Left lung (tissue), 14 donors: ENCODE measurements around the gene DDX60. TPM values are rescaled to one million over a fixed set of nuclear protein-coding genes. Genes with fewer than 3 reads are reported as not detected.

Experiments
- ATAC-seq: fragments of 200-7000 bp; cut with Tn5 transposase; one replicate; pipeline ENCODE4 v1.9.1; 2020; ENCODE audit warnings: moderate library complexity
- DNase-seq, 4 donors: peaks; one replicate each; pipeline ENCODE4 v3.0.0-alpha.2; 2013 to 2020
- H3K27ac ChIP-seq, 2 donors: fragments of 200-600 bp; sonication (generic) in 1 of 2; one replicate each; pipeline versions ENCODE4 v1.5.0 to v1.8.0; 2020 to 2021
- H3K27me3 ChIP-seq, 2 donors: fragments of 200-600 bp; sonication (generic) in 1 of 2; one replicate each; pipeline versions ENCODE4 v1.5.0 to v1.8.0; 2020 to 2021
- H3K36me3 ChIP-seq, 2 donors: fragments of 200-600 bp; sonication (generic) in 1 of 2; one replicate each; pipeline versions ENCODE4 v1.5.0 to v1.8.0; 2020 to 2021
- H3K4me1 ChIP-seq, 2 donors: fragments of 200-600 bp; one replicate each; pipeline ENCODE4 v1.8.0; 2021
- H3K4me3 ChIP-seq, 2 donors: fragments of 200-600 bp; sonication (generic) in 1 of 2; one replicate each; pipeline versions ENCODE4 v1.5.0 to v1.8.0; 2020 to 2021; ENCODE audit warnings: mild to moderate bottlenecking in 1 of 2
- H3K9me3 ChIP-seq, 2 donors: fragments of 200-600 bp; sonication (generic) in 1 of 2; one replicate each; pipeline versions ENCODE4 v1.5.0 to v1.8.0; 2020 to 2021
- CTCF ChIP-seq, 2 donors: fragments of 200-600 bp; sonication (generic) in 1 of 2; IDR thresholded peaks; one replicate each; pipeline versions ENCODE4 v1.5.0 to v1.8.0; 2021; ENCODE audit warnings: antibody characterized with exemption in 2 of 2
- intact Hi-C, 2 donors: fragments of 100-400 bp; cut with DNase I; formaldehyde crosslinking; loops; one replicate each; pipeline versions ENCODE4 v1.11.2 to v1.14.2; 2022
- long read RNA-seq, 12 donors: library from polyadenylated mRNA in 2 of 12; unstranded in 2 of 12; transcript quantifications; one replicate each; pipeline ENCODE4 v2.0.0 and lab custom pipeline, GENCODE V29; 2019 to 2026
- polyA plus RNA-seq, 6 donors: library from polyadenylated mRNA; unstranded; fragments of 120-200 nt; gene quantifications; one replicate each; pipeline ENCODE4 v1.2.1, GENCODE V29; 2013; ENCODE audit not compliant: insufficient read length in 6 of 6
- total RNA-seq, 2 donors: library from RNA; stranded (reverse); fragmentation: NEBNext Ultra II Directional; extraction: Animal tissue kit (Norgen Biotek cat#: 25700); gene quantifications; one replicate each; pipeline ENCODE4 v1.2.1, GENCODE V29; 2021
- donor health status: DM: no; HTN: yes; CAD: no.
- donor health status: DM: no; HTN: no; CAD: no.

Gene DDX60
- 10 to 100 TPM; 28.0 to 32.4 TPM for total RNA-seq
- polyA plus RNA-seq: 10 to 100 TPM; 19.0 to 23.7 (median 21.3) TPM
- long read RNA-seq, donor 1, full-length matches to known transcripts: 2 of 2 reads
- long read RNA-seq, donor 1, partial matches to known transcripts: 0 of 2 reads
- long read RNA-seq, donor 1, other reads (novel, unspliced or antisense): 0 of 2 reads
- long read RNA-seq, donor 2: 0 reads
- long read RNA-seq, donor 3, partial matches to known transcripts: 0 of 1 reads
- long read RNA-seq, donor 3, other reads (novel, unspliced or antisense): 0 of 1 reads
- long read RNA-seq, donor 4: 0 reads
- long read RNA-seq, donor 5: 0 reads
- long read RNA-seq, donor 6: 0 reads
- long read RNA-seq, donor 7: 0 reads
- long read RNA-seq, donor 8: 0 reads
- long read RNA-seq, donor 9: 0 reads
- long read RNA-seq, donor 10: 0 reads
- long read RNA-seq, donor 11: 0 reads
- long read RNA-seq, donor 12: 0 reads

- H3K27me3 ChIP-seq: no peaks in the 10 kb centered on the region
- TF ChIP-seq CTCF (IDR thresholded peaks at IDR 0.05): peak in 1 of 2 donors; percentile 53
- peak; percentile 97 for ATAC-seq
- DNase-seq: peak; percentile 79 to 93 (median 84)
- no peaks in the 10 kb centered on the region for H3K36me3 ChIP-seq
- H3K27ac ChIP-seq: peak within 1 kb of the TSS; percentile 97 to 99
- peak within 1 kb of the TSS; percentile 70 to 73 for H3K4me3 ChIP-seq
- intact Hi-C loops: no loop called here
- no peaks in the 10 kb centered on the region for H3K9me3 ChIP-seq
- peaks cover 0 to 14% of the 10 kb centered on the region in 2 donors for H3K4me1 ChIP-seq
Observed at GRCh38 chr4:168318266-168318895, at the start of gene DDX60. Gene DDX60 (minus strand): TSS chr4:168318752. CDS start chr4:168311259, 7,493 bp downstream.

- Histone ChIP-seq H3K9me3 (peaks cover 0 to 12% of the 10 kb centered on the region in 2 donors), H3K27me3 (no peaks in the 10 kb centered on the region), H3K4me3 (no peak overlapping the region), H3K4me1 (no peaks in the 10 kb centered on the region), H3K27ac (no peak overlapping the region), H3K36me3 (peaks cover 0 to 74% of the 10 kb centered on the region in 2 donors)
- intact Hi-C loops: no loop called here
- TF ChIP-seq CTCF (IDR thresholded peaks at IDR 0.05): no peak
- no peak for ATAC-seq
- DNase-seq: no peak
Observed at GRCh38 chr4:168367065-168367464, 48.5 kb upstream of the DDX60 start.

DNA sequence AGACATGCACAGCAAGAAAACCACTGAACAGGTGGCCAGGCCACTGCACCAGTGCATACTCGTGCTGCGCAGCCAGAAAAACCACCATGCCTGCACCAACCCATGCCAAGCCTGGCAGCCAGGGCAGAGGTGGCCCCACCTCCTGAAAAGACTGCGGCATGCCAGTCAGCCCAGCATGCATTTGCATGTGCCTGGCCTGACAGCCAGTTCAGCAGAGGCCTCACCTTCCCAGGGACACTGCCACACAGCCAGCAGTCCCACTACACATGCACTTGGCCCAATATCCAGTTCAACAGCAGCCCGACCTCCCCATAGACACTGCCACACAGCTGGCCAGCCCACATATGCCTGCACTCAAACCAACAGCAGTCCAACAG lies 43.5 kb upstream of the DDX60 start:
- Histone ChIP-seq H3K36me3 (peaks cover 0 to 80% of the 10 kb centered on the region in 2 donors), H3K9me3 (peaks cover 0 to 12% of the 10 kb centered on the region in 2 donors), H3K4me1 (no peaks in the 10 kb centered on the region), H3K4me3 (no peak overlapping the region), H3K27ac (no peak overlapping the region), H3K27me3 (no peaks in the 10 kb centered on the region)
- intact Hi-C loops: no loop called here
- TF ChIP-seq CTCF (IDR thresholded peaks at IDR 0.05): no peak
- no peak for DNase-seq
- no peak for ATAC-seq

DNA sequence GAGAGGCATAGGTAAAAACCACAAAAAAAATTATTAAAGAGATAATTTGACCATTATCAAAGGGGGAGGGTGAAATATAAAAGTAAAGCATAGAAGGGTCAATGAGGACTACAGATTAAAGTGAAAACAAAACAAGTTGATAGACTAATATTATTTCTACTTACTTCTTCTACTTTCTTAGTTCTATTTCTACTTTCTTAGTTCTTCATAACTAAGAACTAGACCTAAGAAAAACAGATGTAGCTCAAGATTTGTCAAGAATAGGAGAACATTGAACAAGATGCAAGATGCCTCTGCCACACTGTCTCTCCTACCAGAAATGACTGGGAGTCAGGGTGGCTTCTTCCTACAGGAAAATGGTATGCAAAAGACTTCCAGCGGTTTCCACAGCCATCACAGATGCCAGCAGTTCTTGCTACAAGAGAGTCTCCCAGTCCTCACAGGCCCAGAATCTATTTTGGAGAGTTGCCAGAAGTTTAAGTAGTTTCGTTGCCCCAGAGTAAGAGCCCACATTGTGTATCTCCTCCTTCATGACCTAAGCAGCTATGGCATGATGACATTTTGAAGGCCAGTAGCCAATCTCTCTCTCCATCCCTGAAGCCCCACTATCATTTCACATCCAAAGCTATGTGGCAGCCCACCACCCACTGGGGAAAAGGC lies 42.9 kb upstream of the DDX60 start:
- no peak for TF ChIP-seq CTCF (IDR thresholded peaks at IDR 0.05)
- intact Hi-C loops: no loop called here
- peaks cover 0 to 80% of the 10 kb centered on the region in 2 donors for H3K36me3 ChIP-seq
- no peak for DNase-seq
- ATAC-seq: no peak
- H3K4me1 ChIP-seq: no peaks in the 10 kb centered on the region
- H3K27me3 ChIP-seq: no peaks in the 10 kb centered on the region
- H3K4me3 ChIP-seq: no peak overlapping the region
- H3K9me3 ChIP-seq: peaks cover 0 to 10% of the 10 kb centered on the region in 2 donors
- no peak overlapping the region for H3K27ac ChIP-seq

- intact Hi-C loops: no loop called here
- Histone ChIP-seq H3K9me3 (no peaks in the 10 kb centered on the region), H3K36me3 (peaks cover 0 to 88% of the 10 kb centered on the region in 2 donors), H3K27me3 (no peaks in the 10 kb centered on the region), H3K4me3 (no peak overlapping the region), H3K4me1 (no peaks in the 10 kb centered on the region), H3K27ac (no peak overlapping the region)
- DNase-seq: no peak
- no peak for ATAC-seq
- no peak for TF ChIP-seq CTCF (IDR thresholded peaks at IDR 0.05)
Observed at GRCh38 chr4:168360271-168360670, 41.7 kb upstream of the DDX60 start.
